K562 (cell line): ENCODE measurements around the gene ISYNA1. TPM values are rescaled to one million over a fixed set of nuclear protein-coding genes. Genes with fewer than 3 reads are reported as not detected.
A peak's percentile ranks its signal among the peaks of the same experiment; 100 is the strongest.

Source experiments
- CREB3L1 ChIP-seq: fragments of 450-650 bp; IDR thresholded peaks from 2 replicates; pipeline ENCODE4 v1.6.1; 2014; ENCODE audit warnings: low read depth, mild to moderate bottlenecking, moderate library complexity, borderline replicate concordance
- FOXM1 ChIP-seq, 2 experiments: fragments of 450-650 bp in 1 of 2; sonication (generic) in 1 of 2; formaldehyde crosslinking in 1 of 2; IDR thresholded peaks; 2 replicates each; pipeline versions ENCODE4 v1.6.1 to v1.9.0; 2017 to 2022; ENCODE audit warnings: low read depth in 2 of 2, mild to moderate bottlenecking in 2 of 2, missing genetic modification reagents in 1 of 2, moderate library complexity in 1 of 2
- HEY1 ChIP-seq: fragments of 250-450 bp; sonication (Bioruptor Pico); IDR thresholded peaks from 2 replicates; pipeline ENCODE4 v1.5.0; 2020; ENCODE audit warnings: mild to moderate bottlenecking, moderate library complexity, borderline replicate concordance
- HLTF ChIP-seq: fragments of 450-650 bp; IDR thresholded peaks from 2 replicates; pipeline ENCODE4 v1.6.1; 2016
- MBD2 ChIP-seq: sonication (generic); IDR thresholded peaks from 2 replicates; pipeline ENCODE4 v1.6.1; 2016; ENCODE audit warnings: low read depth, borderline replicate concordance
- NR2C1 ChIP-seq, 2 experiments: fragments of 450-650 bp; IDR thresholded peaks; 2 replicates each; pipeline ENCODE4 v1.6.1; 2017; ENCODE audit warnings: mild to moderate bottlenecking in 2 of 2, antibody characterized with exemption in 1 of 2, inconsistent platforms in 1 of 2, missing compliant biosample characterization in 1 of 2, missing genetic modification characterization in 1 of 2
- NRF1 ChIP-seq, 2 experiments: fragments of 450-650 bp; IDR thresholded peaks in 1 of 2; conservative IDR thresholded peaks in 1 of 2; 2 replicates each; pipeline ENCODE4 v1.6.1; 2014; ENCODE audit warnings: mild to moderate bottlenecking in 2 of 2
- POLR3A ChIP-seq: IDR thresholded peaks from 2 replicates; pipeline ENCODE4 v1.6.1; 2011; ENCODE audit warnings: borderline replicate concordance, mild to moderate bottlenecking, moderate library complexity; ENCODE audit not compliant: insufficient read length, insufficient read depth; ENCODE audit errors: extremely low read depth
- SMAD3 ChIP-seq: fragments of 450-650 bp; formaldehyde crosslinking; conservative IDR thresholded peaks from 2 replicates; pipeline ENCODE4 v1.4.0; 2020; ENCODE audit warnings: mild to moderate bottlenecking
- TARDBP ChIP-seq: fragments of 450-650 bp; IDR thresholded peaks from 2 replicates; pipeline ENCODE4 v1.6.1; 2016
- ZBTB17 ChIP-seq: fragments of 450-650 bp; formaldehyde crosslinking; IDR thresholded peaks from 2 replicates; pipeline ENCODE4 v1.4.0; 2020; ENCODE audit warnings: mild to moderate bottlenecking
- ZFP1 ChIP-seq: fragments of 450-650 bp; formaldehyde crosslinking; IDR thresholded peaks from 2 replicates; pipeline ENCODE4 v1.4.0; 2020; ENCODE audit warnings: mild to moderate bottlenecking, mixed read lengths
- ZNF24 ChIP-seq: fragments of 450-650 bp; IDR thresholded peaks from 2 replicates; pipeline ENCODE4 v1.6.1; 2016
- ZNF277 ChIP-seq: fragments of 250-450 bp; sonication (Bioruptor Pico); IDR thresholded peaks from 2 replicates; pipeline ENCODE4 v1.8.0; 2022; ENCODE audit warnings: inconsistent platforms, mild to moderate bottlenecking, moderate library complexity, borderline replicate concordance
- ZNF583 ChIP-seq: fragments of 250-450 bp; sonication (Bioruptor Pico); IDR thresholded peaks from 2 replicates; pipeline ENCODE4 v1.4.0; 2020
- ZNF589 ChIP-seq: fragments of 200-800 bp; sonication (Bioruptor generic); IDR thresholded peaks from 2 replicates; pipeline ENCODE4 v1.6.1; 2016; ENCODE audit warnings: low read depth, missing genetic modification characterization, missing compliant biosample characterization
- ZNF764 ChIP-seq: fragments of 250-450 bp; sonication (Bioruptor Pico); IDR thresholded peaks from 2 replicates; pipeline ENCODE4 v1.4.0; 2020; ENCODE audit warnings: low read depth, mild to moderate bottlenecking, moderate library complexity
- ZZZ3 ChIP-seq: fragments of 450-650 bp; IDR thresholded peaks from 2 replicates; pipeline ENCODE4 v1.6.1; 2016; ENCODE audit warnings: antibody characterized with exemption, mild to moderate bottlenecking, moderate library complexity
- polyA plus RNA-seq, 8 experiments: library from polyadenylated mRNA; depleted of rRNA in 4 of 8; stranded (reverse) in 5 of 8; unstranded in 3 of 8; fragments of >200 nt; fragmentation: Nextera tagmentation in 2 of 8; fragmentation: Illumina TruSeq in 1 of 8; extraction: Ambion mirVana in 2 of 8; extraction: Trizol in 1 of 8; gene quantifications; 2 replicates each; pipeline versions ENCODE4 v1.2.1 to v1.2.3, GENCODE V29; 2011 to 2014; ENCODE audit warnings: inconsistent platforms in 1 of 8, missing spikeins in 1 of 8
- total RNA-seq, 7 experiments: library from RNA; depleted of rRNA in 6 of 7; stranded (reverse); fragments of >200 nt in 6 of 7; fragmentation: Illumina TruSeq in 2 of 7; extraction: Trizol in 2 of 7; gene quantifications; 2 replicates each; pipeline versions ENCODE4 v1.2.1 to v1.2.3, GENCODE V29; 2011 to 2021; ENCODE audit warnings: low replicate concordance in 1 of 7
- TF ChIP-seq, protein P1 (sequence below): fragments of 450-650 bp; IDR thresholded peaks from 2 replicates; pipeline ENCODE4 v1.6.1; 2016; ENCODE audit warnings: missing biosample characterization, missing genetic modification characterization
- TF ChIP-seq, protein P2 (sequence below): IDR thresholded peaks from 2 replicates; pipeline ENCODE4 v1.6.1; 2012; ENCODE audit warnings: low read depth, low read length, improper control_type of control experiment, borderline replicate concordance
- TF ChIP-seq, protein P3 (sequence below), 2 experiments: fragments of 250-450 bp in 1 of 2; fragments of 450-650 bp in 1 of 2; sonication (Bioruptor Pico) in 1 of 2; IDR thresholded peaks; 2 replicates each; pipeline versions ENCODE4 v1.6.1 to v1.8.0; 2016 to 2021; ENCODE audit warnings: mild to moderate bottlenecking in 2 of 2, moderate library complexity in 2 of 2, missing compliant biosample characterization in 1 of 2, missing genetic modification characterization in 1 of 2

Gene ISYNA1
- total and polyA plus RNA-seq, 9 of the 15 experiments (the other 6 are each of a cell fraction or from before 2014, with no cell fraction given), result 21.8 to 460 (median 93.2) TPM

- TF ChIP-seq CREB3L1, result no peak
- TF ChIP-seq TARDBP, result no peak
- TF ChIP-seq ZNF589 (CRISPR knock-in tag), result peak; percentile 13; the same call in 1 of the 2 replicates
- no peak for TF ChIP-seq NRF1 (conservative IDR thresholded peaks at IDR 0.05 in 1 of 2, IDR thresholded peaks at IDR 0.05 in 1 of 2)
- TF ChIP-seq HLTF, result no peak
- TF ChIP-seq NR2C1 (IDR thresholded peaks at IDR 0.05), result no peak
- TF ChIP-seq NR2C1 (tag; IDR thresholded peaks at IDR 0.05), result peak; percentile 81
- TF ChIP-seq, protein P1, sequence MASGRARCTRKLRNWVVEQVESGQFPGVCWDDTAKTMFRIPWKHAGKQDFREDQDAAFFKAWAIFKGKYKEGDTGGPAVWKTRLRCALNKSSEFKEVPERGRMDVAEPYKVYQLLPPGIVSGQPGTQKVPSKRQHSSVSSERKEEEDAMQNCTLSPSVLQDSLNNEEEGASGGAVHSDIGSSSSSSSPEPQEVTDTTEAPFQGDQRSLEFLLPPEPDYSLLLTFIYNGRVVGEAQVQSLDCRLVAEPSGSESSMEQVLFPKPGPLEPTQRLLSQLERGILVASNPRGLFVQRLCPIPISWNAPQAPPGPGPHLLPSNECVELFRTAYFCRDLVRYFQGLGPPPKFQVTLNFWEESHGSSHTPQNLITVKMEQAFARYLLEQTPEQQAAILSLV (tag), result peak; percentile 65
- no peak for TF ChIP-seq ZNF277
- TF ChIP-seq POLR3A, result no peak
- TF ChIP-seq, protein P2, sequence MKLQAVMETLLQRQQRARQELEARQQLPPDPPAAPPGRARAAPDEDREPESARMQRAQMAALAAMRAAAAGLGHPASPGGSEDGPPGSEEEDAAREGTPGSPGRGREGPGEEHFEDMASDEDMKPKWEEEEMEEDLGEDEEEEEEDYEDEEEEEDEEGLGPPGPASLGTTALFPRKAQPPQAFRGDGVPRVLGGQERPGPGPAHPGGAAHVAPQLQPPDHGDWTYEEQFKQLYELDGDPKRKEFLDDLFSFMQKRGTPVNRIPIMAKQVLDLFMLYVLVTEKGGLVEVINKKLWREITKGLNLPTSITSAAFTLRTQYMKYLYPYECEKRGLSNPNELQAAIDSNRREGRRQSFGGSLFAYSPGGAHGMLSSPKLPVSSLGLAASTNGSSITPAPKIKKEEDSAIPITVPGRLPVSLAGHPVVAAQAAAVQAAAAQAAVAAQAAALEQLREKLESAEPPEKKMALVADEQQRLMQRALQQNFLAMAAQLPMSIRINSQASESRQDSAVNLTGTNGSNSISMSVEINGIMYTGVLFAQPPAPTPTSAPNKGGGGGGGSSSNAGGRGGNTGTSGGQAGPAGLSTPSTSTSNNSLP, result no peak
- TF ChIP-seq FOXM1 (IDR thresholded peaks at IDR 0.05; ENCODE audit: low read depth), result no peak
- no peak for TF ChIP-seq FOXM1 (CRISPR knock-in tag; IDR thresholded peaks at IDR 0.05; ENCODE audit: low read depth)
- TF ChIP-seq MBD2, result no peak
- no peak for TF ChIP-seq ZNF764 (CRISPR knock-in tag)
- TF ChIP-seq HEY1, result no peak
- peak; percentile 23; the same call in 1 of the 2 replicates for TF ChIP-seq ZNF583 (CRISPR knock-in tag)
- TF ChIP-seq ZFP1 (CRISPR knock-in tag), result no peak
- TF ChIP-seq ZNF24, result no peak
- peak; percentile 61; the same call in 1 of the 2 replicates for TF ChIP-seq SMAD3 (CRISPR knock-in tag)
- no peak for TF ChIP-seq ZZZ3
- TF ChIP-seq, protein P3, sequence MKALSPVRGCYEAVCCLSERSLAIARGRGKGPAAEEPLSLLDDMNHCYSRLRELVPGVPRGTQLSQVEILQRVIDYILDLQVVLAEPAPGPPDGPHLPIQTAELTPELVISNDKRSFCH (CRISPR knock-in tag; IDR thresholded peaks at IDR 0.05), result no peak
- TF ChIP-seq, protein P3 (tag; IDR thresholded peaks at IDR 0.05), result peak; percentile 54; the same call in 1 of the 2 replicates
- peak; percentile 59; the same call in 1 of the 2 replicates for TF ChIP-seq ZBTB17 (CRISPR knock-in tag)
Observed at GRCh38 chr19:18477974-18478373, 40.0 kb upstream of the ISYNA1 start (continued).
